Endothelial cell of umbilical vein (primary cell): Measurements from ENCODE around the gene CCDC183. TPM values are rescaled to one million over a fixed set of nuclear protein-coding genes. Genes with fewer than 3 reads are reported as not detected.

Experiments
- BruUV-seq: library from RNA; stranded (reverse); fragments of 400-500 nt; replicated peaks from 2 replicates; lab custom pipeline; 2021; lab: Mats Ljungman, UMichigan
- CTCF ChIA-PET: fragments of 300-600, 350-600 bp; sonication (Branson Sonifier 250); formaldehyde crosslinking; loops from one replicate; lab custom pipeline; 2021; ENCODE audit warnings: antibody characterized with exemption, inconsistent platforms; lab: Charles Lee
- POLR2A ChIA-PET: fragments of 300-600, 350-600 bp; sonication (Branson Sonifier 250); formaldehyde crosslinking; loops from one replicate; lab custom pipeline; 2021; ENCODE audit warnings: antibody characterized with exemption, inconsistent platforms; lab: Charles Lee
- DNase-seq: peaks from one replicate; pipeline ENCODE4 v3.0.0-alpha.2; 2011; ENCODE audit warnings: low read depth, low spot score
- FAIRE-seq: peaks from 2 replicates; lab custom pipeline; 2011; peaks lifted over from hg19 to GRCh38; lab: Jason Lieb, UNC
- H2AFZ ChIP-seq: 2 replicates; pipeline ENCODE4 v1.6.0; 2012; ENCODE audit warnings: low read depth, low read length, control low read depth, inconsistent platforms
- H3K27ac ChIP-seq: 2 replicates; pipeline ENCODE4 v1.5.1; 2011; ENCODE audit warnings: low read depth, mild to moderate bottlenecking, control low read depth, low read length, moderate library complexity; ENCODE audit not compliant: insufficient read depth
- H3K27me3 ChIP-seq, 2 experiments: 2 replicates each; pipeline versions ENCODE4 v1.6.0 to v1.6.1; 2011; ENCODE audit warnings: low read length in 2 of 2, mixed read lengths in 1 of 2; ENCODE audit not compliant: control insufficient read depth in 2 of 2, insufficient read depth in 2 of 2
- H3K36me3 ChIP-seq, 2 experiments: 2 replicates in 1 of 2; 3 replicates in 1 of 2; pipeline ENCODE4 v1.5.1; 2011; ENCODE audit warnings: low read length in 2 of 2, mild to moderate bottlenecking in 1 of 2, moderate library complexity in 1 of 2; ENCODE audit not compliant: control insufficient read depth in 2 of 2, insufficient read depth in 2 of 2; ENCODE audit errors: extremely low read depth in 1 of 2
- H3K4me1 ChIP-seq: 3 replicates; pipeline ENCODE4 v1.5.1; 2011; ENCODE audit warnings: mild to moderate bottlenecking, low read length; ENCODE audit not compliant: control insufficient read depth, insufficient read depth; ENCODE audit errors: extremely low read depth
- H3K4me2 ChIP-seq: 2 replicates; pipeline ENCODE4 v1.6.1; 2011; ENCODE audit warnings: low read length, control low read depth, mixed read lengths; ENCODE audit not compliant: insufficient read depth
- H3K4me3 ChIP-seq, 3 experiments: fragments of 200-600 bp in 1 of 3; sonication (generic), shearing (Covaris generic) in 1 of 3; replicated peaks in 1 of 3; 2 replicates each; pipeline ENCODE4 v1.5.1; 2011 to 2016; ENCODE audit warnings: control low read depth in 3 of 3, low read length in 3 of 3, mild to moderate bottlenecking in 2 of 3, inconsistent platforms in 1 of 3, low read depth in 1 of 3, moderate library complexity in 1 of 3; ENCODE audit not compliant: insufficient read depth in 1 of 3
- H3K79me2 ChIP-seq: 2 replicates; pipeline ENCODE4 v1.6.0; 2012; ENCODE audit warnings: low read length, inconsistent platforms; ENCODE audit not compliant: control insufficient read depth, insufficient read depth
- H3K9ac ChIP-seq: replicated peaks from 2 replicates; pipeline ENCODE3; 2011; ENCODE audit warnings: low read length, control low read depth; ENCODE audit not compliant: insufficient read depth; ENCODE audit errors: extremely low read depth
- H3K9me1 ChIP-seq: replicated peaks from 3 replicates; pipeline ENCODE4 v1.6.0; 2011; ENCODE audit warnings: mild to moderate bottlenecking, low read length; ENCODE audit not compliant: control insufficient read depth, insufficient read depth; ENCODE audit errors: extremely low read depth
- H3K9me3 ChIP-seq: replicated peaks from 2 replicates; pipeline ENCODE4 v1.5.1; 2012; ENCODE audit warnings: low read length, inconsistent platforms; ENCODE audit not compliant: control insufficient read depth, insufficient read depth
- H4K20me1 ChIP-seq: replicated peaks from 2 replicates; pipeline ENCODE3; 2011; ENCODE audit warnings: mild to moderate bottlenecking, low read length; ENCODE audit not compliant: control insufficient read depth, insufficient read depth; ENCODE audit errors: extremely low read depth
- EZH2 ChIP-seq: IDR thresholded peaks from 2 replicates; pipeline ENCODE4 v1.6.1; 2012; ENCODE audit warnings: borderline replicate concordance, low read depth, mild to moderate bottlenecking, moderate library complexity, low read length, inconsistent platforms; ENCODE audit not compliant: severe bottlenecking
- FOS ChIP-seq: IDR thresholded peaks from 2 replicates; pipeline ENCODE4 v1.6.1; 2011; ENCODE audit warnings: mild to moderate bottlenecking, low read length, moderate library complexity, borderline replicate concordance; ENCODE audit not compliant: insufficient read depth
- GATA2 ChIP-seq: IDR thresholded peaks from 2 replicates; pipeline ENCODE4 v1.7.0; 2011; ENCODE audit warnings: low read depth, mild to moderate bottlenecking, moderate library complexity, mixed read lengths, low read length; ENCODE audit not compliant: insufficient read length, insufficient read depth
- JUN ChIP-seq: IDR thresholded peaks from 2 replicates; pipeline ENCODE4 v1.6.1; 2011; ENCODE audit warnings: borderline replicate concordance, low read depth; ENCODE audit not compliant: insufficient read length, insufficient read depth
- MAX ChIP-seq: IDR thresholded peaks from 2 replicates; pipeline ENCODE4 v1.6.1; 2011; ENCODE audit not compliant: insufficient read depth, insufficient read length
- MYC ChIP-seq: IDR thresholded peaks from one replicate; pipeline ENCODE4 v1.6.1; 2011; ENCODE audit warnings: mild to moderate bottlenecking, low read depth, low read length
- dilution Hi-C: fragments of 300-500 bp; cut with MboI; formaldehyde crosslinking; loops from one replicate; pipeline ENCODE4 v1.15.0; 2019; ENCODE audit warnings: low sequenced_read_pairs; ENCODE audit not compliant: extremely low pct_ligation_motif_present
- intact Hi-C: fragments of 100-400 bp; cut with micrococcal nuclease; formaldehyde crosslinking; loops from one replicate; pipeline ENCODE4 v1.10.0; 2022
- polyA plus RNA-seq, 4 experiments: library from polyadenylated mRNA; depleted of rRNA in 3 of 4; stranded (reverse) in 3 of 4; unstranded in 1 of 4; fragments of >200 nt; gene quantifications; 2 replicates each; pipeline versions ENCODE4 v1.2.1 to v1.2.3, GENCODE V29; 2011 to 2012; ENCODE audit warnings: missing spikeins in 1 of 4
- total RNA-seq: library from RNA; stranded (reverse); gene quantifications from 2 replicates; pipeline ENCODE4 v1.2.3, GENCODE V29; 2021
- TF ChIP-seq, protein P1 (sequence below), 2 donors: IDR thresholded peaks; 1 replicate in 1 of 2; 2 replicates in 1 of 2; pipeline ENCODE4 v1.5.1; 2011; ENCODE audit warnings: low read length in 2 of 2, mild to moderate bottlenecking in 2 of 2, moderate library complexity in 2 of 2, control low read depth in 1 of 2, inconsistent platforms in 1 of 2, low read depth in 1 of 2; ENCODE audit not compliant: insufficient read depth in 1 of 2; ENCODE audit errors: extremely low read depth in 1 of 2

CCDC183 gene
- total and polyA plus RNA-seq, 2 donors (not counting 3 experiments of a cell fraction or from before 2014, with no cell fraction given), result 0.50 TPM; not detected in 1

- no peak overlapping the region for H3K4me3 ChIP-seq
- BruUV-seq, result no TSS peak
- DNase-seq (no peak), FAIRE-seq (no peak)
- peaks cover 4 to 10% of the 10 kb centered on the region in 2 experiments for H3K27me3 ChIP-seq
- H3K27ac ChIP-seq, result no peak overlapping the region
- intact Hi-C loops, result no loop called here
- POLR2A ChIA-PET, result no interaction called here
- H3K9ac ChIP-seq, result no peak overlapping the region
- dilution Hi-C loops, result no loop called here
- no peaks in the 10 kb centered on the region for H3K9me1 ChIP-seq
- CTCF ChIA-PET, result no interaction called here
- no peak overlapping the region for H3K4me2 ChIP-seq
- no peaks in the 10 kb centered on the region for H4K20me1 ChIP-seq
- H2AFZ ChIP-seq, result no peak overlapping the region
- H3K4me1 ChIP-seq, result peaks cover 10% of the 10 kb centered on the region
- no peak for TF ChIP-seq JUN
- TF ChIP-seq, protein P1, sequence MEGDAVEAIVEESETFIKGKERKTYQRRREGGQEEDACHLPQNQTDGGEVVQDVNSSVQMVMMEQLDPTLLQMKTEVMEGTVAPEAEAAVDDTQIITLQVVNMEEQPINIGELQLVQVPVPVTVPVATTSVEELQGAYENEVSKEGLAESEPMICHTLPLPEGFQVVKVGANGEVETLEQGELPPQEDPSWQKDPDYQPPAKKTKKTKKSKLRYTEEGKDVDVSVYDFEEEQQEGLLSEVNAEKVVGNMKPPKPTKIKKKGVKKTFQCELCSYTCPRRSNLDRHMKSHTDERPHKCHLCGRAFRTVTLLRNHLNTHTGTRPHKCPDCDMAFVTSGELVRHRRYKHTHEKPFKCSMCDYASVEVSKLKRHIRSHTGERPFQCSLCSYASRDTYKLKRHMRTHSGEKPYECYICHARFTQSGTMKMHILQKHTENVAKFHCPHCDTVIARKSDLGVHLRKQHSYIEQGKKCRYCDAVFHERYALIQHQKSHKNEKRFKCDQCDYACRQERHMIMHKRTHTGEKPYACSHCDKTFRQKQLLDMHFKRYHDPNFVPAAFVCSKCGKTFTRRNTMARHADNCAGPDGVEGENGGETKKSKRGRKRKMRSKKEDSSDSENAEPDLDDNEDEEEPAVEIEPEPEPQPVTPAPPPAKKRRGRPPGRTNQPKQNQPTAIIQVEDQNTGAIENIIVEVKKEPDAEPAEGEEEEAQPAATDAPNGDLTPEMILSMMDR (IDR thresholded peaks at IDR 0.05; ENCODE audit: extremely low read depth in 1 of 2, insufficient read depth in 1 of 2, low read depth in 1 of 2, low read length in 2 of 2), result no peak
- TF ChIP-seq MYC, result no peak
- TF ChIP-seq MAX, result no peak
- no peak for TF ChIP-seq EZH2
- TF ChIP-seq GATA2, result no peak
- TF ChIP-seq FOS, result no peak
- no peaks in the 10 kb centered on the region for H3K79me2 ChIP-seq
- H3K9me3 ChIP-seq, result no peaks in the 10 kb centered on the region
- no peaks in the 10 kb centered on the region for H3K36me3 ChIP-seq
Measured at GRCh38 chr9:136850866-136851775, 55.0 kb downstream of the CCDC183 start.
